22Rv1 (cell line): ENCODE measurements around the gene NBAS.

Experiments
- CTCF ChIP-seq: fragments of 450-650 bp; IDR thresholded peaks from 2 replicates; pipeline ENCODE4 v1.5.1; 2017; ENCODE audit warnings: mild to moderate bottlenecking
- ZFX ChIP-seq: fragments of 450-650 bp; IDR thresholded peaks from 2 replicates; pipeline ENCODE4 v1.6.1; 2017; ENCODE audit warnings: antibody characterized with exemption, borderline replicate concordance

GRCh38 chr2:15577071-15577735 is 16.1 kb upstream of the NBAS start:
- TF ChIP-seq CTCF, result peak; percentile 89
- TF ChIP-seq ZFX, result no peak
